ENCODE results near the gene SERINC5.
"Not testable (repeated sequence)": the region's sequence is repeated elsewhere in the genome, so short reads cannot be mapped to it uniquely, and the experiment has no call there.

The SERINC5 gene

DNA sequence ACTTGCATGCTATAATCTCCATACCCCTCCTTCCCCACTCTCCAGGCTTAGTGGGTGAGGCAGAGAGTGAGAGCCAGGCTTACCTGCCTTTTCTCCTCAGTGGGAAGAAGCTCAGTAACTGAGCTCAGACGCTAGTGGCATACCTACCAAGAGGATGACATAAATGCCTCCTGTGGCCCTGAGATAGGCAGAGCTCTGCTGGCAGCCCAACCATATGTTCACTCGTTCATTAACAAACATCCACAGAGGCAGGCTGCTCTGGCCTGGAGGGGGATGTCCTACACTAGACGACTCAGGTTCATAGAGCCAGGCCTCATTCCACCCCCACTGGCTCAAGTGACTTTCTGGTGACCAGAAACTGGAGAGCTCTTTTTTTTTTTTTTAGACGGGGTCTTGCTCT lies 139.4 kb downstream of the SERINC5 start:
- Histone ChIP-seq H3K27ac (no peak overlapping the region), H3K4me3 (ENCODE audit: low read depth, low read length) (no peak overlapping the region), H3K36me3 (no peaks in the 10 kb centered on the region), H3K9me3 (ENCODE audit: severe bottlenecking) (no peaks in the 10 kb centered on the region), H3K27me3 (ENCODE audit: insufficient read depth, low read depth, severe bottlenecking) (no peaks in the 10 kb centered on the region)
- DNase-seq = peak; percentile 22
- TF ChIP-seq, protein P1, sequence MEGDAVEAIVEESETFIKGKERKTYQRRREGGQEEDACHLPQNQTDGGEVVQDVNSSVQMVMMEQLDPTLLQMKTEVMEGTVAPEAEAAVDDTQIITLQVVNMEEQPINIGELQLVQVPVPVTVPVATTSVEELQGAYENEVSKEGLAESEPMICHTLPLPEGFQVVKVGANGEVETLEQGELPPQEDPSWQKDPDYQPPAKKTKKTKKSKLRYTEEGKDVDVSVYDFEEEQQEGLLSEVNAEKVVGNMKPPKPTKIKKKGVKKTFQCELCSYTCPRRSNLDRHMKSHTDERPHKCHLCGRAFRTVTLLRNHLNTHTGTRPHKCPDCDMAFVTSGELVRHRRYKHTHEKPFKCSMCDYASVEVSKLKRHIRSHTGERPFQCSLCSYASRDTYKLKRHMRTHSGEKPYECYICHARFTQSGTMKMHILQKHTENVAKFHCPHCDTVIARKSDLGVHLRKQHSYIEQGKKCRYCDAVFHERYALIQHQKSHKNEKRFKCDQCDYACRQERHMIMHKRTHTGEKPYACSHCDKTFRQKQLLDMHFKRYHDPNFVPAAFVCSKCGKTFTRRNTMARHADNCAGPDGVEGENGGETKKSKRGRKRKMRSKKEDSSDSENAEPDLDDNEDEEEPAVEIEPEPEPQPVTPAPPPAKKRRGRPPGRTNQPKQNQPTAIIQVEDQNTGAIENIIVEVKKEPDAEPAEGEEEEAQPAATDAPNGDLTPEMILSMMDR (IDR thresholded peaks at IDR 0.05; ENCODE audit: low read depth, low read length) = no peak

DNA sequence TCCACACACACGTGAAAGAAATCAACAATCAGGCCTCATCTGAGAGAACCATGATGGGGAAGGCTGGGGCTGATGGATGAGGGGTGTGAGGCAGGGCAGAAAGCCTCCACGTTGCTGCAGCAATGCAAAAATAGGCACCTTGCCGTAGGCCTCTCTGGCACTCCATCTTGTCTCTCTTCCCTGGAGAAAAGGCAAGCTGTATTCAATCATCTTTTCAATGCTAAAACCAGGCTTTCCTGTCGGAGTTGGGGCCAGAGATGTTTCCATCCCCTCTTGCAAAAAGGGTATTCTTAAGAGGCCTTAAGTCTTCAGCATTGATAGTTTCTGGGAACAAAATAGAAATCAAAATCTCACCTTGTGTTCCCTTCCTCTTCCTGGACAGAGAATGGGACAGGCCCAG lies 139.8 kb downstream of the SERINC5 start:
- no peaks in the 10 kb centered on the region for H3K27me3 ChIP-seq (ENCODE audit: insufficient read depth, low read depth, severe bottlenecking)
- no peak overlapping the region for H3K27ac ChIP-seq
- TF ChIP-seq, protein P1 (IDR thresholded peaks at IDR 0.05; ENCODE audit: low read depth, low read length) = no peak
- H3K9me3 ChIP-seq (ENCODE audit: severe bottlenecking) = no peaks in the 10 kb centered on the region
- H3K4me3 ChIP-seq (ENCODE audit: low read depth, low read length) = no peak overlapping the region
- H3K36me3 ChIP-seq = no peaks in the 10 kb centered on the region
- DNase-seq = no peak

DNA sequence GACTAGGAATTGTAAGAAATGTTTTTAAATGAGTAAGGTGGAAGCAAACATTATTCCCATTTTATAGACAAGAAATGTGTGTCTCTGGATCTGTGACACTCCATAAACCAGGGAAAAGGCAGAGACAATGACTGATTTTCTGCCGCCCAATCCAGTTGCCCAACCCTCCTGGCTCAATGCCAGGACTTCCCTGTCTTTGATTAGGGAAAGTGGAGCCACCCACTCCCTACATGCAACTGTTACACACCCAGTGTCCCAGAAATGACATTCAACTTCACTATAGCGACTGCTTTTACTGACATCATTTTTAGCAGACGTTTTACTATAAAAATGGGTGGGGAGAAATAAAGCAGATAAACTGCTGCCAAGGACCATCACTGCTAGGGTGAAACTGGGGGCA lies 141.0 kb downstream of the SERINC5 start:
- no peaks in the 10 kb centered on the region for H3K9me3 ChIP-seq (ENCODE audit: severe bottlenecking)

DNA sequence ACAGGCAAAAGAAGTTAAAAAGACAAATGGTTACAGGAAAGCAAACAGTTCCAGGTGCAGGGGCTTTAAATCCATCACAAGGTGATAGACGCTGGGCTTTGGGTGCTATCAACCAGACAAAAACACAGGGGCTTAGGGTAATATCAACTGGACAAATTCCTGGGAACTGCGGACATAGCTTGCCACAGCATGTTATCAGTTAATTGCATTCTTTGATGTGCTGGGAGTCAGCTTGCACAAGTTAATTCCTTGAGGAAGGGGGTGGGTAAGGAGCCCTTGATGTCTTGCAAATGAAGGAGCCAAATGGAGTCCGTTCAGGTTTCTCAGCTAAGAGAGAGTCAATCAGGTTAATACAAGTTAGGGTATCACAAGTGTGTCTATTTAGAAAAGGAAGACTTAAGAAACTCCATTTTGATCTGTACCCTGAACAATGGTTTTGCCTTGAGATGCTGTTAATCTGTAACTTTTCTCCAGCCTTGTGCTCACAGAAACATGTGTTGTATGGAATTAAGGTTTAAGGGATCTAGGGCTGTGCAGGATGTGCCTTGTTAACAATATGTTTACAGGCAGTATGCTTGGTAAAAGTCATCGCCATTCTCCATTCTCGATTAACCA lies 144.4 kb downstream of the SERINC5 start:
- not testable (repeated sequence) for H3K4me3 ChIP-seq (ENCODE audit: low read depth, low read length)

More for the DNA sequence above, 141.0 kb downstream of the SERINC5 start:
- TF ChIP-seq, protein P1 (IDR thresholded peaks at IDR 0.05; ENCODE audit: low read depth, low read length) = no peak
- H3K27ac ChIP-seq = no peak overlapping the region
- H3K27me3 ChIP-seq (ENCODE audit: insufficient read depth, low read depth, severe bottlenecking) = no peaks in the 10 kb centered on the region
- no peak overlapping the region for H3K4me3 ChIP-seq (ENCODE audit: low read depth, low read length)
- DNase-seq = no peak
- no peaks in the 10 kb centered on the region for H3K36me3 ChIP-seq

DNA sequence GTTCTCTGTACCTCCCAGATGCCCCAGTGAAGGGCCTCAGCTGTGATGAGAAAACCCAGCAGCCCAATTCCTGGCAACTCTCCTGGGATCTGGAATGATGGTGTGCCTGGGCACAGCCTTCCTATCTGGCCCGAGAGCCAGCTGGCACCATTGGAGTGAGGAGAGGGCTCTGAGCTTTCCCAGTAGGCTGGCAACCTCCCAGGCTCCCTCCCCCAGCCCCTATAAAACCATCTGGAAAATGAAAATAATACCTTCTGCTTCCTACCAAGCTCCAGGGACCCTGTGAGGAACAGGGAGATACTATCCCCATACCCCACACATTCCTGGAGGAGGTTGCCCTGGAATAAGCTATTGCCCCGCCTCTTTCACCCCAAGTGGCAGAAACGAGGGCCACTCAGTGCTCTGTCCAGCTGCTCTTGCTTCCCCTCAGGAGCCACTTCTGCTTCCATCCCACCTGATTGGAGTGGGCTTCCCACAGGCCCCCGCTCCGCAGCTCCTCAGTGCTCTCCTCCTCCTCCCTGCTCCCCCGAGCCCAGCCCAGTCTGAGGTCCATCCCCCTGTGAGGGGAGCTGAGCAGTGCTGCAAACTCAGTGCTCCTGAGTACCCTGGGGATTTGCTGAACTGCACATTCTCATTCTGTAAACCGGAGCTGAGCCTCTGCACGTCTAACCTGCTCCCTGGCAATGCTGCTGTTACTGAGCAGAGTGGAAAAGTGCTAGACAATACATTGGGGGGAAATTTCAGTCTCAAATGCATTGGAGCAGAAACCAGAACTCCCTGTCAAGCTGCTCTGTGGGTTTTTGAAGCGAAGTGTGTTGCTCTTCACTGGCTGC lies 146.0 kb downstream of the SERINC5 start:
- TF ChIP-seq, protein P1 (IDR thresholded peaks at IDR 0.05; ENCODE audit: low read depth, low read length) = no peak
- no peak for DNase-seq
- no peak overlapping the region for H3K4me3 ChIP-seq (ENCODE audit: low read depth, low read length)

More for the DNA sequence above, 144.4 kb downstream of the SERINC5 start:
- H3K36me3 ChIP-seq; H3K9me3 ChIP-seq (ENCODE audit: severe bottlenecking); H3K27me3 ChIP-seq (ENCODE audit: insufficient read depth, low read depth, severe bottlenecking); H3K27ac ChIP-seq: not testable (repeated sequence)
- peak; percentile 17 for DNase-seq

DNA sequence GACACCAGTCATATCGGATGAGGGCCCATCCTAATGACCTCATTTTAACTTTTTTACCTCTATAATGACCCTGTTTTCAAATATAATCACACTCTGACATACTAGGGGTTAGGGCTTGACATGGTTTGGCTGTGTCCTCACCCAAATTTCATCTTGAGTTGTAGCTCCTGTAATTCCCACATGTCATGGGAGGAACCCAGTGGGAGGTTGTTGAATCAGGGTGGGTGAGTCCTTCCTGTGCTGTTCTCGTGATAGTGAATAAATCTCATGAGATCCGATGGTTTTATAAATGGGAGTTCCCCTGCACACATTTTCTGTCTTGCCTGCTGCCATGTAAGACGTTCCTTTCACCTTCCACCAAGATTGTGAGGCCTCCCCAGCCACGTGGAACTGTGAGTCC lies 148.9 kb downstream of the SERINC5 start:
- no peak overlapping the region for H3K27ac ChIP-seq
- TF ChIP-seq, protein P1 (IDR thresholded peaks at IDR 0.05; ENCODE audit: low read depth, low read length) = no peak
- DNase-seq = no peak

More for the DNA sequence above, 146.0 kb downstream of the SERINC5 start:
- no peaks in the 10 kb centered on the region for H3K27me3 ChIP-seq (ENCODE audit: insufficient read depth, low read depth, severe bottlenecking)
- H3K27ac ChIP-seq = no peak overlapping the region
- H3K36me3 ChIP-seq = no peaks in the 10 kb centered on the region
- H3K9me3 ChIP-seq (ENCODE audit: severe bottlenecking) = no peaks in the 10 kb centered on the region

More for the DNA sequence above, 148.9 kb downstream of the SERINC5 start:
- Histone ChIP-seq H3K4me3 (ENCODE audit: low read depth, low read length) (no peak overlapping the region), H3K27me3 (ENCODE audit: insufficient read depth, low read depth, severe bottlenecking) (no peaks in the 10 kb centered on the region), H3K36me3 (no peaks in the 10 kb centered on the region), H3K9me3 (ENCODE audit: severe bottlenecking) (no peaks in the 10 kb centered on the region)
